Dedifferentiated amniotic fluid mesenchymal stem cell (primary cell): ENCODE measurements around the gene ATP6V0B.

Experiments used
- DNase-seq: peaks from one replicate; pipeline ENCODE4 v3.0.0-alpha.2; 2016; ENCODE audit errors: extremely low spot score

The ATP6V0B gene

DNA sequence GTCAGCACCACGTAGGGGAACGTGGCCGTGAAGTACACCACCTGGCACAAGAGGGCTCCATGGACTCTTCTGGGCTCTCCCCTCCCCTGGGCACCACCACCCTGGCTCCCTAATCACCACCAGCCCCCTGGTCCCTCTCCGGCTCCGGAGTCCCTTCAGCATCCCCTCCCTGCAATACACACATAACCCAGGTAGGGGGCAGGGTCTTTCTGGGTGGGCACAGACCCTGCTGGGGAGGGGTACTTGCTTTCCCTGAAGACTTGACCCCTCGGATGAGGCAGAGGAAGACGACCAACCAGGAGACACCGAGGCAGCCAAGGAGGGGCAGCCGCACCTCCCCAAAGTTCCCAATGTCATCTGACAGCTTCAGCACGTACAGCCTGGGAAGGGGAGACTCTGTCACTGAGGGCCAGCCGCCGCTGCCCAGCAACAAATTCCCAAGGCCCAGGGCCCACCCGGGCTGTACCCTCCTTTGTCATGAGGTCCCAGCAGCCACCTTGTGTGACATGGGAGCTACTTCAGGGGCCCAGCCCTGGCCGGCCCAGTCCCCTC, 27.9 kb downstream of the ATP6V0B start:
- DNase-seq: no peak

DNA sequence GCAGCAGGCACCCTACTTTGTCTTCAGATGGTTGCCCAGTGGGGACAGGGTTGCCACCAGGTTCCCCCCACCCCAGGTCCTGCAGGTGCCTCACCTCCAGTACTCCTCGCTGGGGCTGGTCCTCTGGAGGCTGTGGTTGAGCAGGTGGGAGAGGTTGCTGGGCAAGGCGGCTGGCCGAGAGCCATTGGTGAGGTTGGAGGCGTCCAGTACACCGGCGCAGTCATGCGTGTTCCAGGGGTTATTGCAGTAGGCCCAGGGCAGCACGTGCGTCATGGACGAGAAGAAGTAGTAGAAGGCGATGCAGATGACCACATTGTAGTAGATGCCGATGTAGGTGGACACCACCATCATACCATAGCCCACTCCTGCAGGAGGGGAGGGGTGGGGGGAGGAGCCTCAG, 33.5 kb downstream of the ATP6V0B start:
- no peak for DNase-seq

DNA sequence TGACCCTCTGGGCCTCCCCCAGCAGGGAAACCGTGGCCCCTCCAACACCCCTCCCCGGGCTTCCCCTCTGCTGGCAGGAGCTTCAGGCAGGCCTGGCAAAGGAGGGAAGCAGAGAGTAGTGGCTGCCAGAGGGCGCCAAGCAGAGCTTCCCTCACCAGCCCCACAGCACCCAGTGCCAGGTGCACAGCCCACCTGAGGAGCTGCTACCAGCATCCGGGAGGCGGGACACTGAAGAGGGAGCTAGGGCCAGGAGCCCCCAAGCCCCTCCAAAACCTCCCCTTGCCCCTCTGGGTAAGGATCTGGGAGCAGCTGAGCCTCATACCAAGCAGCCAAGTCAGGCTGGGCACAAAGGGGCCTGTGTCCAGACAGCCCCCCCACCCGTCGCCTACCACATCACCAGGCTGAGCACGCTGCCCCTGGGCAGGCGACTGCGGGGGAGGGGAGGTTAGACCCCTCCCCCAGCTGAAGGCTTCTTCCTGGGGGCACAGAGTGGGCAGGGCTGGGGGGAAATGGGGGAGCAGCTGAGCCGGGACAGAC, 36.2 kb downstream of the ATP6V0B start:
- no peak for DNase-seq

DNA sequence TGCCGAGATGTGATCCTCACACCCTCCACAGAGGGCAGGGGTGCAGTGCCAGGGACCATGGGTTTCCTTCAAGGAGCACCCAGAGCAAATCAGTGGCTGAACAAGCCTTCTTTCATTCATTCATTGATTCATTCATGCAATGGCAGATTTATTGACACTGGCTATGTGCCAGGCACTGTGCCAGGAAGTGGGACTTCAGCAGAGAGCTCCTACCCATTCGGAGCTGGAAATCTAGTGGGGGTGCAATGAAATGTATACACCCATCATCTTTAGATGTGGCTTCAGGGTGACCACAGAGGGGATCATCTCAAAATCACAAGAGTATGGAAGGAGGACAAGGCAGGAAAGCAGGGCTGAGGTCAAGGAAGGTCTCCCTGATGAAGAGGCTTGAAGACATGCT, 37.6 kb downstream of the ATP6V0B start:
- DNase-seq: no peak

DNA sequence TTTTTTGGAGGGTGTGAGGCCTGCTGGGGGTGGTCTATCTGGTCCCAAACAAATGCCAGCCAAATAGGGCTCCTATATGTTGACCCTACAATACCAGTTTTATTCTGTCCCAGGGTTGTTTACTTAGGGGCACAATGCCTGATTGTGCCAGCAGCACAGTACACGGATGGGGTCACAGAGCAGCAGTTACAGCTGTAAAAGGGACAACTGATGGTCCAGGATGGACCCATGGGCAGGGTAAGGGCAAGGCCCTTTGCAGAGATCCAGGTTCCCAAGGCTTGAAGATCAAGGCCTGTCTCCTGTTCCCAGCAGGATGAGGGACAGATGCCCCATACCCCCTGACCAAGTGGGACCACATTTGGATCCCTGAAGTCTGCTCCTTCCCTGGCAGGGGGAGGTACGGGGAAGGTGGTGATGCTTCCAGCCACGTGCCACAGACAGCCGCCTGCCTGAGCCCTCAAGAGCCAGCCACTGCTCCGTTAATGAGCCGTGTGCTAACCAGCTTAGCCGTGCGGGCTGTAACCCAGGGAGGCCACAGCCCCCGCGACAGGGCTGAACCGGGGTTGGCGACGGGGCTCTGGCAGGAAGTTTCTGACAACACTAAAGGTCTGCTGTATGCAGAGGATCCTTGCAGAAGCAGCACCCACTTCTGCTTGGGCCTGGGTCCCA, 38.3 kb downstream of the ATP6V0B start:
- no peak for DNase-seq

DNA sequence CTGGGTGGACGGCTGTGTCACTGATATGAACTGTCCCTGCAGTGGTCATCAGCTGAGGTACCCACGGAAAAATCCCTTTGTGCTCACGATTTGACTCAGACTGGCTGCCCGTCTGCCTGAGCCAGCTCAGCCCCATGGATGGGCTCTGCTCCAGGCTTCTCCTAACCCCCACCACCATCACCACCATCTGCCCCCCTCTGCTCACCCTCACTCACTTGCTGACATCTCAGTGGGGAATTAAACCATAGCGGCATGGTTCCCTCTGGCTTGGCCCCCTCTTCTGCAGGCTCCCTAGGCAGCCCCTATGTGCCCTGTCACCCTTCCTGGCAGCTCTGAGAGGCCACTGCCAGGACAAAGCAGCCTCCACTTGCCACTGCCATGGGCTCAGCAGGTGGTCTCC, 39.2 kb downstream of the ATP6V0B start:
- DNase-seq: no peak

DNA sequence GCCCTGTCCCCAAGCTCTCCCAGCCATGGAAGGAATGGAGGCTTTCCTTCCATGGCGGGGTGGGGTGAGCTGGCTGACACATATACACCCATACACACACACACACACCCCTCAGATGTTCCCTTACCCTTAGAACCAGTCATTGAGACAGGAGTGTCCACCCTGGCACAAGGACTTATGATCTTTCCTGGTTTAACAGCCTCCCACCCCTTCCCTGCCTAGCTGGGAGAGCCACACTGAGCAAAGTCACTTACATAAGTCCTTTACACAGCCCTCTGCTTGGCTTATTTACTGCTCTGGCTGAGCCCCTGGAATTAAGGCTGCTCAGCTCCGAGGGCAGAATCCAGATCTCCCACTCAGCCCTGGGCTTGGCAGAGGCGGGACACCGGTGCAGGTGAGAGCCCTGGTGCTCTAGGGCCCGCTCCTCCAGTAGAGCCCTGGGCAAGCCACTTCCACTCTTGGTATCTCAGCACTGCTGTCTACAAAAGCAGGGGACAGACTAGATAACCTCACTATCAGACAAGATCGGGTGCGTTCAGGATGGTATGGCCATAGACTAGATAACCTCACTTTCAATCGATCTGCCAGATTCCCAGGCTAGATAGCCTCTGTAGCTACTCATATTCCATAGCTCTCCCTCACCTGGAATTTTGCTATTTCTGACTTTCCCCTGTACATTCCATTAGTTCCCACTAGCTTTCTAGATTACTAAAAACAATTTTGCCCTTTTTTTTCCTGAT, 39.8 kb downstream of the ATP6V0B start:
- no peak for DNase-seq

DNA sequence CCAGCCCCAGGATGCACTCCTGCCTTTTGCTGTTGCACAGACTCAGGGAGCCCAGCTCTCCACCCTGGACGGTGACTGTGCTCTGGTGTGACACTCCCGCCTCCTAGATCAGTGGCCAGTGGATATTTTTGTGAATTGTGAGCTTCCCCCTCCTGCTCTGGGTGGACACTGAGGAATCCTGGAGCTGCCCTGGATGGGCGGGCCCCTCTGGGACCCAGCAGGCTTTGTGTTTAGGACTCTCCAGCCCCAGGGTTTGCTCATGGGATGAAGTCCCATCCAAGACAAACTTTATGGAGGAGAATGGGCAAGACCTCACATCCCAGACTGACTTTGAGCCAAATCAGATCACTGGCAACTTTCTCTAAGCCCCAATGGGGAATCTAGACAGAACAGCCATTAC, 40.4 kb downstream of the ATP6V0B start:
- no peak for DNase-seq

DNA sequence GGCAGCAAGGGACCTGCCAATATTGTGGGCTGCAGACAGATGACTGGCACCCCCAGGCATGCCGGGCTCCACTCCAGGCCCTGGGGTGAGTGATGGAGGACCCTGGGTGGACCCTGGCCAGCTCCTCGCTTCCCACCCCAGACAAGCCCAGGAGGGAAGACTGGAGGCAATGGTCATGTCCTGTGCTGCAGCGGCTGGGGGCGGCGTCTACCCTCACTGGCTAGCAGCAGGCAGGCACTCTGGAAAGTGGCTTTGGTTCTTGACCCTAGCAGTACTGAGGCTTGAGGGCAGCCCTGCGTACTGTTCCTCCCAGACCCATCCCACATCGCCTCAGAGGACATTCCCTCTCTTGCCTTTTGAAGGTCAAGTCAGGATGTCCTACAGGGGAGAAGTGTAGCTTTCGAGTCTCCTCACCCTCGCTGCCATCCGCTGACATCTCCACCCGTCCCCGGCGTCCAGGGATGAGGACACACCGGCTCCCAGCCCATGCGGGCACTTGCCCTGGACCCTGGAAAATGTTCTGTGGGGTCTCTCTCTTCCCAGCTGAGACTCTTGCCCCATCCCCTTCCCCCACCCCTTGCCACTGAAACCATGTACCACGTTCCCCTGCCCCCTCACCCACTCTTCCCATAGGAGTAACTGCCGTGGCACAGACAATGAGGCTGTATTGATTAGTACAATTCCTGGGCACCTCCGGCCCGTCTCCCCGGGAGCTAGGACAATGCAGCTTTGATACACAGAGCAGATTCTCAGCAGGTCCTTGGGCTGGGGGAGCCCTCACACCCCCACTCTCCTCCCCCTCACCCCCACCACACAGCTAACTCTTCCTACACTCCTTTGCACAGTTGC, 41.5 kb downstream of the ATP6V0B start:
- DNase-seq: no peak

DNA sequence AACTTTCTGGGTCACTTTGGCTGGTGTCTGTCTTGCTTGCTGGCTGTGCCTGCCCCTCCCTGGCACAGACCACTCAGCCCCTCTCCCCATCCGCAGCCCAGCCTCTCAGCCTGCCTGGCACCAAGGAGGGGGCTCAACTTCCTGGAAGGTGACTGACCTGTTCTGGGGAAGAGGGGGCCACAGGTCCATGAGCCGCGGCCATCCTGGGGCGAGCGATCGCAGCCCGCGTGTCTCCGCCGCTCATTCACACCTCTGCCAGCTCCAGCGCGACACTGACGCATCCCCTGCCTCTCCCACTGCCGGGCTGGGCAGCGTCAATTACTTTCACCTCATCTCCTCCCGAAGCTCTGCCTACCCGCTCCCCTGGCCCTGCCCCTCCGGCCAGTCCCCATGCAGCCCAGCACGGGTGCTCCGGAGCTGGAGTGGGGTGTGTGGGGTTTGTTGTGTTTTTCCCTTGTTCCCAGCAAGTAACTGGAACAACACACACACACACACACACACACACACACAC, 42.2 kb downstream of the ATP6V0B start:
- DNase-seq: no peak

DNA sequence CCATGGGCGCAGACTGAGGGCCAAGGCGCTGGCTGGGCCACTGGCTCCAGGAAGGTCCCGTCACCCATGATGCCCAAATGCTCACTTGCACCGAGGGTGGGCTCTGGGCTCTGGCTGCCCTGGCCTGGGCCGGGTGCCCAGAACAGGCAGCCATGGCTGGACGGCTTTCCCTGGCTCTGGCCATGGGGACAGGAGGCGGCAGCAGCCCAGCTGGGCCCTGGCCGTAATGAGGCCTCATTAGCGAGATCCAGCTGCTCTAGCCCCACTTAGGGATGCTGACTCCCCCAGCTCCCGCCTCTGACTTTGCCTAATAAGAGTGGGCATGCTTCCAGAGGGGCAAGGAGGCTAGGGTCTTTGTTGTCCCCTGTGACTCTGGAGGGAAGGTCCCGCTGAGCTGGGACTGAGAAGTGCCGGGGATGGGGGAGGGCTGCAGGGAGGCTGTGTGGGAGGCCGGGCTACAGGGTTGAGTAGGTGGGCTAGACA, 44.7 kb downstream of the ATP6V0B start:
- no peak for DNase-seq

DNA sequence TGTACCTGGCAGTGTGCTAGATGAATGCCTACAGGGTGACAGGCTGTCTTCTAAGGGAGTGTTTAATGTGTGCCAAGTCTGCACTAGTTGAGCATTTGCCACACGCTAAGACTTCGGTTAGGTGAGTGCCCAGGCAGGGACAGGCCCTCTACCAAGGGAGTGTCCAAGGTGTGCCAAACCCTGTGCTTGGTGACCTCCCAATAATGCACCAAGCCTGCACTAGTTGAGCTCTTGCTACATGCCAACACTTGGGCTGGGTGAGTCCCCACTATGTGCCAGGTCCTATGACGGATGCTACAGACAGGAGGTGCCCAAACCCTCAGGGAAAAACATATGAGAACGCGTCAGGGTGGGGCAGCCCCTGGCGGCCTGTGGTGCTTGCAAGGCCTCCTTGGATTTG, 45.7 kb downstream of the ATP6V0B start:
- no peak for DNase-seq

DNA sequence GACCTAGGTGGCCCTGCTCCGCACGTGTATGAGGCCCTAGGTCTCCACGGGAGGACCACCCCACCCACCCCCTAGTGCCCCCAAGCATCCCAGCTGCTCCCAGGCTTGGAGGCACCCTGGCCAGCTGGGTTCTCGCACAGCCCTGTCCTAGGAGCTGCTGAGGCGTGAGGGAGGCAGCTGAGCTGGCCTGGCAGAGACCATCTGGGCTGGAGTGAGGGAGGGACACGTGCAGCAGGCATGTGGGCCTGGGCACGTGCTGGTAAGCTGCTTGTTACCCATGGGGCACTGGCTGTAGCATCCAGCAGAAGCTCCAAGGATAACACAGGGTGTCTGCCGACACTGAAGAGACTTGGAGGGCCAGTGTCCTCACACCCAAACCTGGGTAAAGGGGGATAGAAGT, 46.4 kb downstream of the ATP6V0B start:
- DNase-seq: no peak

DNA sequence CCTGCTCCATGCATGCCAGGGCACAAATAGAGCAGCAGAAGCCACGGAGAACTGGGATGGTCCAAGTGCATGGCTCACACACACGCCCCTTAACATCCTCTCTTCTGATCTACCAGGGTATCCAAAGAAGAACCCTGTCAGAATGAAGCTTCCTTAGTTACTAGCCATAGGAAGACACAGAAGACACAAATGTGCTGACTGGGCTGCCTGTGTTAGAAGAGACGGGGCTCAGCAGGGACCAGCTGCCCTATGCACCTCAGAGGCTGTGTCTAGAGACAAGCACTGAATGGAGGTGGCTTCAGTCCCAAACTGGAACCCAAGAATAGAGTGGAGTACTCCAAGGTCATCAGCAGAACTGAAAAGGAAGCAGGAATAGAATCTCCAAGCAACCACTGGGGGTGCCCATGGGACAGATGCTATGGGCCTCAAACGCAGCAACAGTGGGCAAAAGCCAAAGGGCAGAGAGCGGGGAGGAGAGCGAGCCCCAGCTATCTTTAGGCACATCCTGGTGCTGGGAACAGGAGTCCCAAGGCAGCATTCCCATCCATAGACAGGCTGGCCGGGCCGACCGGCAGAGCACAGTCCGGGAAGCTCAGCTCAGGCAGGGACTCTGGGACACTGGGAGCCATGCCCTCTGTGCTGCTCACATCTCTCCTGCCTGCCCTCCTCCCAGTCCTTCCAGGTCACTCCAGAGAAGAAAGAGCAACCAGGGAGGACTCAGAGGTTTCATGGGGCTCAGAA, 47.0 kb downstream of the ATP6V0B start:
- DNase-seq: no peak

DNA sequence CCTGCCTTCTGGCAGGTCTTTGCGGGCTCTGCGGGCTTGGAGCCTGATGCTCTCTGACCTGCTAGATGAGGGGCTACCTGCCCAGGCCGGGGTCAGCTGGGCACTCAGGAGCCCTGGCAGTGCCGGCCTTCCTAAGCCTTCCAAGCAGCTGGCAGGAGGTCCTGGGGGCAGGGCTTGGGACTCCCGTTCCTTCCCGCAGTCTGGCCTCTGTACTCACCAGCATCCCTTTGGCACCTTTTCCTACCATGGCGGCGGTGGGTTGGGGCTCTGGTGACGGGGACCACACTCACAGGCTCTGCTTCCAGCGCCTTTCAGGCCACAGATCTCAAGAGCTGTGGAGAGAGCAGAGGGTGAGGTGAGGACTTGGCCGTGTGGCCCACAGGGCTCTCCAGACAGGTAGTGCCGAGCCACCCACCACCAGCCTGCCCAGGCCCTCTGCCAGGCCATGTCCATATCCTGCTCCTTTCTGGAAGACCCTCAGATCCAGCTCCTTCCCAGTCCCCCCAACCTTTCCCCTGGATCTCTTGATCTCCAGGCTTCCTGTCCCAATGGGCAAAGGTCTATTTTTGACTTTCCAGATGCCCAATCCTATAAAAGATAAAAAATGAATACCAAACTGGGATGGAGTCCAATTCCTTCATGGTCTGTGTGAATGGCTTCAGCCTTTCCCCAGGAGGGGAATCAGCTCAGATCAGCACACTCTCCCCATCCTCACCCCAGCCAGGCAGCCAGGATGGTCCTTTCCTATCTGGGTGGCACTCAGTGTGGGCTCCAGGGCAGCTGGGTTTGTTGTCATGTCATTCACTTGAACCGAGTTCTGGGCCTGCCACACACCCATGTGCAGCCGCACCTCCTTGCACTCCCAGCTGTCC, 49.5 kb downstream of the ATP6V0B start:
- no peak for DNase-seq

DNA sequence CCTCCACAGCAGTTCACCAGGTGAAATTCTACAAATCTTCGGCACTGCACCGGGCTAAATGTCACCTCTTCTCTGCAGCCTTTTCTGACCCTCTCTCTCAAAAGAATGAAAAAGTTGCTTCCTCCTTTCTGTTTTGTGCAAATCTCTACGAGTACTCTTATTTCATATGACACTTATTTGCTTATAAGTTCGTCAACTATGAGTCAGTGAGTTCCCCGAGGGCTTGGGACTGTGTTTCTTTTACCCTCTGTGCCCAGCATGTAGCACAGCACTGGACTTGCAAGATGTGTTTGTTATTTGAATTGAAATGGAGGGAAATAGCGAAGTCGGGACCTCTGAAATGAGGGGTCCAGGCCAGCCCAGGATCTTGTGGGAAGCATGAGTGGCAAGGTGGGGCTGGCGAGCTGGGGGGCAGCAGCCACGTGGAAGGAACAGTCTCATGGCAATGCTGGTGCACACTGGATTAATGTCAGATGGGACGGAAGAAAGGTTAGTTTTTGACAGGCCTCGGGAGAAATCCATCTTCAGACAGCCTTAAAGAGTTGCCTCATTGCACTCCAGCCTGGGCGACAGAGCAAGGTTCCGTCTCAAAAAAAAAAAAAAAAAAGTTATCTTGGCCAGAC, 50.3 kb downstream of the ATP6V0B start:
- DNase-seq: no peak

DNA sequence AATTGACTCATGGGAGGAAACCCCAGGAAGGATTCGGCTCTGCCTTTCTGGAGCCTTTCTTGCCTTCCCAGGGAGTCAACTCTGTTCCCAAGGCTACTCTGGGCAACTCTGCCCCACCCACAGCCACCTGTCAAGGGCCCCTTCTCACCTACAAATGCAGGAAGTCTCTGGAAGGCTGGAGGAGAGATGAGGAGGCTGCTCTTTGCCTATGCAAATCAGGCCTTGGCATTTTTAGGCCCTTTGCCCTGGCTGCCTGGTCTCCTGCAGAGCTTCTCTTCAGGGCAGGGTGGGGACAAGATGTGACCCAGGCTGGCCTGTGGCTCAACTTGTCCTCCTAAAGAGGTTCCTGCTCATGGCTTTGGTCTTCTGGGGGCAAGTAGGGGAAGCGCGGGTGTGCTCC, 51.1 kb downstream of the ATP6V0B start:
- no peak for DNase-seq

DNA sequence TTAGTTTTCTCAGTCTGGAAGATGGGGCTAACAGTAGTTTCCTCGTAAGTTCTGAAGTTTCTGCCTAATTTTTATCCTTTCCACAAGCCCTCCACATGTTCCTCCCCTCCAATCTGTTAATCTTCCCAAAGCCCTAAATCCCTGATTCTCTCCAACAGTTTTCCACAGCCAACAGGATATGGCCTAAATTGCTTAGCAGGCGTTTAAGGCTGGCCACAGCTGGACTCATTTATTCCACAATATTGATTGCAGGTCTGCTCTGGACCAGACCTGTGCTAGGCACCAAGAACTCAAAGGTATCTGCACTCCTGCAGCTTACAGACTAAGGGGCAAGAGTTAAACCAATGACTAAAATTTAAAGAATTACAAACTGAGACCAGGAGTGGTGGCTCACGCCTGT, 52.6 kb downstream of the ATP6V0B start:
- DNase-seq: no peak
